HEK293 (cell line): ENCODE measurements around the gene POLG2.

Experiments used
- CTCF ChIP-seq: fragments of 450-650 bp; formaldehyde crosslinking; IDR thresholded peaks from 2 replicates; pipeline ENCODE4 v1.5.1; 2016; ENCODE audit warnings: missing biosample characterization, missing genetic modification characterization
- GLI4 ChIP-seq: fragments of 450-650 bp; formaldehyde crosslinking; IDR thresholded peaks from 2 replicates; pipeline ENCODE4 v1.5.1; 2016; ENCODE audit warnings: missing biosample characterization, missing genetic modification characterization
- GLIS1 ChIP-seq: fragments of 450-650 bp; formaldehyde crosslinking; IDR thresholded peaks from 2 replicates; pipeline ENCODE4 v1.5.1; 2016; ENCODE audit warnings: missing biosample characterization, missing genetic modification characterization
- KLF1 ChIP-seq: fragments of 450-650 bp; formaldehyde crosslinking; IDR thresholded peaks from 2 replicates; pipeline ENCODE4 v1.5.1; 2016; ENCODE audit warnings: missing biosample characterization, missing genetic modification characterization
- KLF17 ChIP-seq: fragments of 450-650 bp; formaldehyde crosslinking; IDR thresholded peaks from 2 replicates; pipeline ENCODE4 v1.5.1; 2016; ENCODE audit warnings: missing biosample characterization, missing genetic modification characterization
- KLF7 ChIP-seq: fragments of 450-650 bp; formaldehyde crosslinking; IDR thresholded peaks from 2 replicates; pipeline ENCODE4 v1.5.1; 2016; ENCODE audit warnings: missing biosample characterization, missing genetic modification characterization, borderline replicate concordance
- KLF9 ChIP-seq: fragments of 450-650 bp; formaldehyde crosslinking; IDR thresholded peaks from 2 replicates; pipeline ENCODE4 v1.5.1; 2016; ENCODE audit warnings: missing biosample characterization, missing genetic modification characterization, low read depth
- MEIS1 ChIP-seq: sonication (generic); formaldehyde crosslinking; IDR thresholded peaks from 2 replicates; pipeline ENCODE4 v1.8.1; 2022; ENCODE audit warnings: missing genetic modification reagents, mild to moderate bottlenecking, borderline replicate concordance
- OSR2 ChIP-seq: fragments of 450-650 bp; formaldehyde crosslinking; IDR thresholded peaks from 2 replicates; pipeline ENCODE4 v1.5.1; 2016; ENCODE audit warnings: missing biosample characterization, missing genetic modification characterization
- OVOL3 ChIP-seq: fragments of 450-650 bp; formaldehyde crosslinking; IDR thresholded peaks from 2 replicates; pipeline ENCODE4 v1.5.1; 2016; ENCODE audit warnings: missing biosample characterization, missing genetic modification characterization
- REPIN1 ChIP-seq: fragments of 450-650 bp; formaldehyde crosslinking; IDR thresholded peaks from 2 replicates; pipeline ENCODE4 v1.5.1; 2017; ENCODE audit warnings: missing biosample characterization, missing genetic modification characterization, low read depth
- SCRT1 ChIP-seq: fragments of 450-650 bp; formaldehyde crosslinking; IDR thresholded peaks from 2 replicates; pipeline ENCODE4 v1.5.1; 2016; ENCODE audit warnings: missing biosample characterization, missing genetic modification characterization, borderline replicate concordance
- SETDB1 ChIP-seq: IDR thresholded peaks from one replicate; pipeline ENCODE4 v1.6.1; 2017; ENCODE audit warnings: mild to moderate bottlenecking, low read length, moderate library complexity, mixed read lengths; ENCODE audit not compliant: insufficient read length
- SP2 ChIP-seq: fragments of 450-650 bp; formaldehyde crosslinking; IDR thresholded peaks from 2 replicates; pipeline ENCODE4 v1.5.1; 2016; ENCODE audit warnings: missing biosample characterization, missing genetic modification characterization
- TRIM28 ChIP-seq: IDR thresholded peaks from 2 replicates; pipeline ENCODE4 v1.6.1; 2011; ENCODE audit warnings: low read length, control low read depth, borderline replicate concordance
- WT1 ChIP-seq: fragments of 450-650 bp; formaldehyde crosslinking; IDR thresholded peaks from 2 replicates; pipeline ENCODE4 v1.5.1; 2016; ENCODE audit warnings: missing biosample characterization, missing genetic modification characterization
- YY1 ChIP-seq: fragments of 450-650 bp; formaldehyde crosslinking; IDR thresholded peaks from 2 replicates; pipeline ENCODE4 v1.5.1; 2018; ENCODE audit warnings: missing biosample characterization, missing genetic modification characterization
- ZFHX2 ChIP-seq: fragments of 450-650 bp; formaldehyde crosslinking; conservative IDR thresholded peaks from 2 replicates; pipeline ENCODE4 v1.5.1; 2016; ENCODE audit warnings: missing biosample characterization, missing genetic modification characterization
- ZNF146 ChIP-seq: fragments of 450-650 bp; formaldehyde crosslinking; IDR thresholded peaks from 2 replicates; pipeline ENCODE4 v1.5.1; 2016; ENCODE audit warnings: missing biosample characterization, missing genetic modification characterization
- ZNF155 ChIP-seq: fragments of 450-650 bp; formaldehyde crosslinking; IDR thresholded peaks from 2 replicates; pipeline ENCODE4 v1.5.1; 2016; ENCODE audit warnings: missing biosample characterization, missing genetic modification characterization
- ZNF2 ChIP-seq: fragments of 450-650 bp; formaldehyde crosslinking; IDR thresholded peaks from 2 replicates; pipeline ENCODE4 v1.5.1; 2016; ENCODE audit warnings: missing biosample characterization, missing genetic modification characterization
- ZNF324 ChIP-seq: fragments of 450-650 bp; formaldehyde crosslinking; IDR thresholded peaks from 2 replicates; pipeline ENCODE4 v1.5.1; 2016; ENCODE audit warnings: missing biosample characterization, missing genetic modification characterization
- ZNF416 ChIP-seq: fragments of 450-650 bp; formaldehyde crosslinking; IDR thresholded peaks from 2 replicates; pipeline ENCODE4 v1.5.1; 2016; ENCODE audit warnings: missing biosample characterization, missing genetic modification characterization
- ZNF473 ChIP-seq: fragments of 450-650 bp; formaldehyde crosslinking; IDR thresholded peaks from 2 replicates; pipeline ENCODE4 v1.5.1; 2017; ENCODE audit warnings: missing biosample characterization, missing genetic modification characterization
- ZNF518A ChIP-seq: fragments of 450-650 bp; formaldehyde crosslinking; conservative IDR thresholded peaks from 2 replicates; pipeline ENCODE4 v1.5.1; 2016; ENCODE audit warnings: low read depth, missing biosample characterization, missing genetic modification characterization
- ZNF561 ChIP-seq: fragments of 450-650 bp; IDR thresholded peaks from 2 replicates; pipeline ENCODE4 v1.5.1; 2018; ENCODE audit warnings: missing biosample characterization, missing genetic modification characterization, borderline replicate concordance
- ZNF623 ChIP-seq: fragments of 450-650 bp; formaldehyde crosslinking; IDR thresholded peaks from 2 replicates; pipeline ENCODE4 v1.5.1; 2016; ENCODE audit warnings: missing biosample characterization, missing genetic modification characterization
- ZNF624 ChIP-seq: fragments of 450-650 bp; formaldehyde crosslinking; IDR thresholded peaks from 2 replicates; pipeline ENCODE4 v1.5.1; 2017; ENCODE audit warnings: missing biosample characterization, missing genetic modification characterization
- ZNF639 ChIP-seq: fragments of 450-650 bp; formaldehyde crosslinking; IDR thresholded peaks from 2 replicates; pipeline ENCODE4 v1.5.1; 2016; ENCODE audit warnings: missing biosample characterization, missing genetic modification characterization
- ZNF664 ChIP-seq: fragments of 450-650 bp; formaldehyde crosslinking; IDR thresholded peaks from 2 replicates; pipeline ENCODE4 v1.5.1; 2016; ENCODE audit warnings: missing biosample characterization, missing genetic modification characterization
- ZNF677 ChIP-seq: fragments of 450-650 bp; IDR thresholded peaks from 2 replicates; pipeline ENCODE4 v1.5.0; 2018; ENCODE audit warnings: missing biosample characterization, mild to moderate bottlenecking, missing genetic modification characterization, moderate library complexity
- ZNF76 ChIP-seq: fragments of 450-650 bp; formaldehyde crosslinking; IDR thresholded peaks from 2 replicates; pipeline ENCODE4; 2016; ENCODE audit warnings: low read depth, missing biosample characterization, missing genetic modification characterization, borderline replicate concordance
- ZNF791 ChIP-seq: fragments of 450-650 bp; formaldehyde crosslinking; IDR thresholded peaks from 2 replicates; pipeline ENCODE4 v1.5.1; 2016; ENCODE audit warnings: missing biosample characterization, missing genetic modification characterization

The POLG2 gene

GRCh38 chr17:64496786-64497564 is at the start of gene POLG2 (continued):
- no peak for TF ChIP-seq MEIS1
- TF ChIP-seq KLF9 (tag by site-specific recombination): peak; percentile 78
- TF ChIP-seq ZNF416 (tag by site-specific recombination): no peak
- peak; percentile 41; the same call in 1 of the 2 replicates for TF ChIP-seq OSR2 (tag by site-specific recombination)
- TF ChIP-seq SETDB1: no peak
- TF ChIP-seq KLF17 (tag by site-specific recombination): no peak; the same call in 1 of the 2 replicates
- no peak for TF ChIP-seq ZNF639
- peak; percentile 65 for TF ChIP-seq ZFHX2 (tag by site-specific recombination)
- TF ChIP-seq ZNF518A: peak; percentile 24; the same call in 1 of the 2 replicates
- 0 out of 2 replicates have a peak, but pooled peaks have one; percentile 40 for TF ChIP-seq ZNF561 (tag by site-specific recombination)
- TF ChIP-seq KLF1 (tag by site-specific recombination): peak; percentile 48; the same call in 1 of the 2 replicates
- no peak for TF ChIP-seq ZNF146 (tag by site-specific recombination)
- TF ChIP-seq REPIN1: no peak
- TF ChIP-seq GLI4 (tag by site-specific recombination): no peak
- TF ChIP-seq WT1 (tag by site-specific recombination): no peak
- no peak for TF ChIP-seq ZNF473 (tag by site-specific recombination)
- no peak for TF ChIP-seq ZNF155 (tag by site-specific recombination)
- no peak for TF ChIP-seq ZNF677 (tag by site-specific recombination)
- peak; percentile 55 for TF ChIP-seq ZNF2 (tag by site-specific recombination)
- TF ChIP-seq YY1 (tag by site-specific recombination): peak; percentile 78; the same call in 1 of the 2 replicates
- no peak for TF ChIP-seq ZNF623 (tag by site-specific recombination)
- no peak for TF ChIP-seq ZNF791 (tag by site-specific recombination)
- TF ChIP-seq ZNF324 (tag by site-specific recombination): no peak
- TF ChIP-seq GLIS1 (tag by site-specific recombination): peak; percentile 7; the same call in 1 of the 2 replicates
- peak; percentile 87 for TF ChIP-seq SP2 (tag by site-specific recombination)
- peak; percentile 62 for TF ChIP-seq CTCF
- TF ChIP-seq ZNF624 (tag by site-specific recombination): no peak
- TF ChIP-seq OVOL3: 0 out of 2 replicates have a peak, but pooled peaks have one; percentile 39
- no peak for TF ChIP-seq SCRT1 (tag by site-specific recombination)
- TF ChIP-seq ZNF76 (tag by site-specific recombination): peak; percentile 85; the same call in 1 of the 2 replicates
- TF ChIP-seq KLF7: peak; percentile 29
- peak; percentile 62; the same call in 1 of the 2 replicates for TF ChIP-seq TRIM28
- no peak for TF ChIP-seq ZNF664
